LNCAP (cell line): ENCODE results near the gene FLNA.
A peak's percentile ranks its signal among the peaks of the same experiment; 100 is the strongest.

Experiments
- CTCF ChIP-seq: fragments of 450-650 bp; IDR thresholded peaks from 2 replicates; pipeline ENCODE4 v1.5.1; 2017; ENCODE audit warnings: mild to moderate bottlenecking

The FLNA gene

GRCh38 chrX:154378799-154379568 is 4.5 kb upstream of the FLNA start, which contains the start of gene EMD:
Gene EMD, plus strand, starts transcription at chrX:154379295. Its CDS starts 190 bp downstream, at chrX:154379485.
- TF ChIP-seq CTCF = no peak

GRCh38 chrX:154378059-154378798 is 3.8 kb upstream of the FLNA start:
- no peak for TF ChIP-seq CTCF

GRCh38 chrX:154376774-154377173 is 2.3 kb upstream of the FLNA start:
- no peak for TF ChIP-seq CTCF

GRCh38 chrX:154375156-154375504 is 696 bp upstream of the FLNA start:
- TF ChIP-seq CTCF = no peak

- TF ChIP-seq CTCF = peak; percentile 81
Observed at GRCh38 chrX:154373340-154374306, 811 bp downstream of the FLNA start.

GRCh38 chrX:154372612-154373022 is 1.8 kb downstream of the FLNA start:
- TF ChIP-seq CTCF = no peak

GRCh38 chrX:154371789-154372300 is 2.6 kb downstream of the FLNA start:
- no peak for TF ChIP-seq CTCF
